Measurements from ENCODE around the gene SFXN5.

- TF ChIP-seq, protein P1, sequence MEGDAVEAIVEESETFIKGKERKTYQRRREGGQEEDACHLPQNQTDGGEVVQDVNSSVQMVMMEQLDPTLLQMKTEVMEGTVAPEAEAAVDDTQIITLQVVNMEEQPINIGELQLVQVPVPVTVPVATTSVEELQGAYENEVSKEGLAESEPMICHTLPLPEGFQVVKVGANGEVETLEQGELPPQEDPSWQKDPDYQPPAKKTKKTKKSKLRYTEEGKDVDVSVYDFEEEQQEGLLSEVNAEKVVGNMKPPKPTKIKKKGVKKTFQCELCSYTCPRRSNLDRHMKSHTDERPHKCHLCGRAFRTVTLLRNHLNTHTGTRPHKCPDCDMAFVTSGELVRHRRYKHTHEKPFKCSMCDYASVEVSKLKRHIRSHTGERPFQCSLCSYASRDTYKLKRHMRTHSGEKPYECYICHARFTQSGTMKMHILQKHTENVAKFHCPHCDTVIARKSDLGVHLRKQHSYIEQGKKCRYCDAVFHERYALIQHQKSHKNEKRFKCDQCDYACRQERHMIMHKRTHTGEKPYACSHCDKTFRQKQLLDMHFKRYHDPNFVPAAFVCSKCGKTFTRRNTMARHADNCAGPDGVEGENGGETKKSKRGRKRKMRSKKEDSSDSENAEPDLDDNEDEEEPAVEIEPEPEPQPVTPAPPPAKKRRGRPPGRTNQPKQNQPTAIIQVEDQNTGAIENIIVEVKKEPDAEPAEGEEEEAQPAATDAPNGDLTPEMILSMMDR (IDR thresholded peaks at IDR 0.05; ENCODE audit: low read length) = no peak
- TF ChIP-seq EZH2 (IDR thresholded peaks at IDR 0.05; ENCODE audit: borderline replicate concordance, low read length) = no peak
Observed at GRCh38 chr2:73116182-73116960, 44.9 kb upstream of the SFXN5 start.
